Breast epithelium (tissue), 4 donors: Measurements from ENCODE around the gene TARBP1. TPM values are rescaled to one million over a fixed set of nuclear protein-coding genes. Genes with fewer than 3 reads are reported as not detected.
"Not testable (repeated sequence)": the region's sequence is repeated elsewhere in the genome, so short reads cannot be mapped to it uniquely, and the experiment has no call there.

Experiments
- DNase-seq, 2 donors: peaks; one replicate each; pipeline ENCODE4 v3.0.0-alpha.2; 2019; ENCODE audit warnings: low spot score in 2 of 2
- H3K27ac ChIP-seq, 2 donors: fragments of 200-600 bp; sonication (generic) in 1 of 2; one replicate each; pipeline ENCODE4 v1.5.1; 2016 to 2019; ENCODE audit warnings: mild to moderate bottlenecking in 1 of 2
- H3K27me3 ChIP-seq, 2 donors: fragments of 200-600 bp; sonication (generic) in 1 of 2; one replicate each; pipeline versions ENCODE4 v1.5.1 to v1.6.0; 2017 to 2019; ENCODE audit warnings: control low read depth in 1 of 2, mild to moderate bottlenecking in 1 of 2
- H3K36me3 ChIP-seq: fragments of 200-600 bp; one replicate; pipeline ENCODE4 v1.5.1; 2019
- H3K4me1 ChIP-seq, 2 donors: fragments of 200-600 bp; sonication (generic); one replicate each; pipeline ENCODE4 v1.5.1; 2016 to 2019; ENCODE audit warnings: control low read depth in 1 of 2
- H3K4me3 ChIP-seq, 3 donors: fragments of 200-600 bp; sonication (generic); 1 replicate in 2 of 3; 2 replicates in 1 of 3; pipeline ENCODE4 v1.5.1; 2016 to 2019; ENCODE audit warnings: mild to moderate bottlenecking in 3 of 3, moderate library complexity in 2 of 3
- H3K9me3 ChIP-seq, 2 donors: fragments of 200-600 bp; sonication (generic) in 1 of 2; one replicate each; pipeline ENCODE4 v1.5.1; 2016 to 2019; ENCODE audit warnings: control low read depth in 1 of 2
- POLR2A ChIP-seq: fragments of 450-650 bp; IDR thresholded peaks from one replicate; pipeline ENCODE4 v1.6.1; 2016; ENCODE audit warnings: antibody characterized with exemption, mild to moderate bottlenecking, moderate library complexity
- POLR2AphosphoS5 ChIP-seq, 3 donors: sonication (generic); formaldehyde crosslinking; IDR thresholded peaks; one replicate each; pipeline ENCODE4 v1.6.1; 2017; ENCODE audit warnings: antibody characterized with exemption in 3 of 3
- intact Hi-C: fragments of 100-400 bp; cut with DNase I; formaldehyde crosslinking; loops from one replicate; pipeline ENCODE4 v1.15.1; 2023; ENCODE audit warnings: low total_unique reads
- total RNA-seq, 3 donors: library from RNA; depleted of rRNA; stranded (reverse); fragments of >200 nt; gene quantifications; one replicate each; pipeline ENCODE4 v1.1.0, GENCODE V29; 2016
- TF ChIP-seq, protein P1 (sequence below), 3 donors: fragments of 450-650 bp; IDR thresholded peaks; one replicate each; pipeline ENCODE4 v1.5.1; 2016 to 2017; ENCODE audit warnings: antibody characterized with exemption in 3 of 3, mild to moderate bottlenecking in 3 of 3, moderate library complexity in 3 of 3

The TARBP1 gene
- total RNA-seq, 3 donors from 2014 or later, result 12.3 to 39.2 (median 32.1) TPM

DNA sequence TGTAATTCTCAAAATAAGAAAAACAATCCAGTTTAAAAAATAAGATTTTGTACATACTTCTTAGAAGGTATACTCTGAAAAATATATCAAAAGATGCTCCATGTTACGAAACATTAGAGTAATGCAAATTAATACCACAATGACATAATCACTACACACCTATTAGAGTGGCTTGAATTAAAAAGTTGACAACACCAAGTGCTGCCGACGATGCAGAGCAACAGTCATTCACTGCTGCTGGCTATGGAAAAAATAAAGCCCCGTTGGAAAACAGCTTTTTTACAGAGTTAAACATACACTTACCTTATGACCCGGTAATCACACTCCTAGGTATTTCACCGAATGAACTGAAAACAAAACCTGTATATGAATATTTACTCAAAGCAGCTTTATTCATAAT lies 90.9 kb downstream of the TARBP1 start:
- Histone ChIP-seq H3K4me3 (no peak overlapping the region), H3K9me3 (no peaks in the 10 kb centered on the region), H3K27ac (no peak overlapping the region), H3K27me3 (no peaks in the 10 kb centered on the region), H3K4me1 (no peaks in the 10 kb centered on the region), H3K36me3 (peaks cover 4% of the 10 kb centered on the region)
- DNase-seq, result no peak
- TF ChIP-seq, protein P1, sequence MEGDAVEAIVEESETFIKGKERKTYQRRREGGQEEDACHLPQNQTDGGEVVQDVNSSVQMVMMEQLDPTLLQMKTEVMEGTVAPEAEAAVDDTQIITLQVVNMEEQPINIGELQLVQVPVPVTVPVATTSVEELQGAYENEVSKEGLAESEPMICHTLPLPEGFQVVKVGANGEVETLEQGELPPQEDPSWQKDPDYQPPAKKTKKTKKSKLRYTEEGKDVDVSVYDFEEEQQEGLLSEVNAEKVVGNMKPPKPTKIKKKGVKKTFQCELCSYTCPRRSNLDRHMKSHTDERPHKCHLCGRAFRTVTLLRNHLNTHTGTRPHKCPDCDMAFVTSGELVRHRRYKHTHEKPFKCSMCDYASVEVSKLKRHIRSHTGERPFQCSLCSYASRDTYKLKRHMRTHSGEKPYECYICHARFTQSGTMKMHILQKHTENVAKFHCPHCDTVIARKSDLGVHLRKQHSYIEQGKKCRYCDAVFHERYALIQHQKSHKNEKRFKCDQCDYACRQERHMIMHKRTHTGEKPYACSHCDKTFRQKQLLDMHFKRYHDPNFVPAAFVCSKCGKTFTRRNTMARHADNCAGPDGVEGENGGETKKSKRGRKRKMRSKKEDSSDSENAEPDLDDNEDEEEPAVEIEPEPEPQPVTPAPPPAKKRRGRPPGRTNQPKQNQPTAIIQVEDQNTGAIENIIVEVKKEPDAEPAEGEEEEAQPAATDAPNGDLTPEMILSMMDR (IDR thresholded peaks at IDR 0.05), result no peak
- TF ChIP-seq POLR2AphosphoS5 (IDR thresholded peaks at IDR 0.05) (no peak), POLR2A (no peak)
- intact Hi-C loops, result no loop called here

DNA sequence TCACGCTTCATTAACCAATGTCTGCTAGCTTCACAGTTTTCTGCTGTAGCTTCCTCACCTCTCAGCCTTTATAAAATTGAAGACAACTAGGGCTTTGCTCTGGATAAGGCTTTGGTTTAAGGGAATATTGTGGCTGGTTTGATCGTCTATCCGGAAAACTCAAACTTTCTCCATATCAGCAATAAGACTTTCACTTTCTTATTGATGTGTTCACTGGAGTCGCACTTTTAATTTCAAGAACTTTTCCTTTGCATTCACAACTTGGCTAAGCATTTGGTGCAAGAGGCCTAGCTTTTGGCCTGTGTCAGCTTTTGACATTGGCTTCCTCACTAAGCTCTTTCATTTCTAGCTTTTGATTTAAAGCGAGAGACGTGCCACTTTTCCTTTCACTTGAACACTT lies 92.9 kb downstream of the TARBP1 start:
- no peaks in the 10 kb centered on the region for H3K36me3 ChIP-seq
- TF ChIP-seq, protein P1 (IDR thresholded peaks at IDR 0.05), result no peak
- TF ChIP-seq POLR2A, result no peak
- TF ChIP-seq POLR2AphosphoS5 (IDR thresholded peaks at IDR 0.05), result no peak
- no peaks in the 10 kb centered on the region for H3K4me1 ChIP-seq
- H3K27ac ChIP-seq, result no peak overlapping the region
- H3K27me3 ChIP-seq, result no peaks in the 10 kb centered on the region
- intact Hi-C loops, result no loop called here
- no peaks in the 10 kb centered on the region for H3K9me3 ChIP-seq
- DNase-seq, result no peak
- no peak overlapping the region for H3K4me3 ChIP-seq

DNA sequence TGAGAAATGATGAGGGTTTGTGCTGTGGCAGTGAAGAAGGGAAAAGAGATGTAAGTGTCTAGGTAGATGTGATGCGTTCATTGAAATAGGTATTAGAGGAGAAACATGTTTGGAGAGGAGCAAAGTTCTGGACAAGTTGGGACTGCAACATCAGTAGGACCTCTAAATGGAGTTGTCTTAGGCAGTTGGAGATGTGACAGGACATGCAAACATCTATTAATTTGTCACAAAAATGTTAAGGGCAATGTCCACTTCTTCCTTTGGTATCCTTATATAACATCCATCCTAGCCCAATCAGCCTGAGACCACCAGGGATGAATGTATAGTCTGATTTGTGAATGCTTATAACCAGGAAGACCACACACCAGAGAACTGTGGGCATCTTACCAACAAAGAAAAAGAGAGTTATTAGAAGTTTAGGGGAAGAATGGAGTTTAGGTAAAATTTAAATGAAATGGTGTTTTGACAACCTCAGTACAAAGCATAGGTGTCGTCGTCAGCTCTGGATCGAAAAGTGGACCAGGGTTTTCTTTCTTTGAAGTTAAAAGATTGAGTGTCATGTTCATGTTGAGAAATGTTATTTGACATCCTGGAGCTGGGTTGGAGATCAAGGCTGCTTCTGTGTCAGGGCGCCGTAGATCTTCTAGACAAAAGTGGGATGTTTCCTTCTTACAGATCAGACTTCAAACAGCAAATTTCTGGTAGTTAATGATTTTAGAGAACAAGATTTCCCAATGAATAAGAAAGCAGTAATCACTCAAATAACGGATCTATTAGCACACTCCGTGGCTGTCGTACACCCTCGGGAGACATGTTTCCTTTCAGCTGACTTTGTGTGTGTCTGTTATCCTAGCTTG lies 97.1 kb downstream of the TARBP1 start:
- Histone ChIP-seq H3K4me3 (no peak overlapping the region), H3K9me3 (no peaks in the 10 kb centered on the region), H3K27me3 (no peaks in the 10 kb centered on the region), H3K27ac (no peak overlapping the region), H3K4me1 (no peaks in the 10 kb centered on the region), H3K36me3 (peaks cover 4% of the 10 kb centered on the region)
- TF ChIP-seq POLR2AphosphoS5 (IDR thresholded peaks at IDR 0.05) (no peak), POLR2A (no peak)
- TF ChIP-seq, protein P1 (IDR thresholded peaks at IDR 0.05), result no peak
- intact Hi-C loops, result no loop called here
- DNase-seq, result no peak

DNA sequence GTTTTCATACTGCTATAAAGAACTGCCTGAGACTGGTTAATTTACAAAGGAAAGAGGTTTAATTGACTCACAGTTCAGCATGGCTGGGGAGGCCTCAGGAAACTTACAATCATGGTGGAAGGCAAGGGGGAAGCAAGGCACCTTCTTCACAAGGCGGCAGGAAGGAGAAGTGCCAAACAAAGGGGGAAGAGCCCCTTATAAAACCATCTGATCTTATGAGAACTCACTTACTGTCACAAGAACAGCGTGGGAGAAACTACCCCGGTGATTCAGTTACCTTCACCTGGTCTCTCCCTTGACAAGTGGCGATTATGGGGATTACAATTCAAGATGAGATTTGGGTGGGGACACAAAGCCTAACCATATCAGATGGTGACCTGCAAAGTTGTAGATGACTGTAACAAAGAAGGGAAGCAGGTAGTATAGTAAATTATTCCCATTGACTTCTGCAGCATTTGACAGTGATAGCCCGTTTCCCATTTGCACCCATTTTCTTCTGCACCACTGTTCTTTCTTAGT lies 99.3 kb downstream of the TARBP1 start:
- H3K9me3 ChIP-seq, H3K36me3 ChIP-seq, intact Hi-C loops, DNase-seq, H3K4me1 ChIP-seq, H3K4me3 ChIP-seq, H3K27ac ChIP-seq, H3K27me3 ChIP-seq: not testable (repeated sequence)

DNA sequence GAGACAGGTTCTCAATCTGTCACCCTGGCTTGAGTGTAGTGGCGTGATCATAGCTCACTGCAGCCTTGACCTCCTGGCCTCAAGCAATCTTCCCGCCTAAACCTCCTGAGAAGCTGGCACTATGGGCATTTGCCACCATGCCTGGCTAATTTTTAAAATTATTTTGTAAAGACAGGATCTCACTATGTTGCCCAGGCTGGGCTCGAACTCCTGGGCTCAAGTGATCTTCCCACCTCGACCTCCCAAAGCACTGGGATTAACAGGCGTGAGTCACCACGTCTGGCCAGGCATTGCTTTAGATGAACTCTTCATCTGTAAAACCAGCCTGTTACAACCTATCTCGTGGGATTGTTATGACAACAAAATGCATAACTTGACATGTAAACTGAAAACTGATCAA lies 103.3 kb downstream of the TARBP1 start:
- no peaks in the 10 kb centered on the region for H3K27me3 ChIP-seq
- H3K27ac ChIP-seq, result no peak overlapping the region
- DNase-seq, result no peak
- TF ChIP-seq, protein P1 (IDR thresholded peaks at IDR 0.05), result no peak
- TF ChIP-seq POLR2A (no peak), POLR2AphosphoS5 (IDR thresholded peaks at IDR 0.05) (no peak)
- H3K4me1 ChIP-seq, result peaks cover 0 to 8% of the 10 kb centered on the region in 2 donors
- H3K9me3 ChIP-seq, result no peaks in the 10 kb centered on the region
- intact Hi-C loops, result no loop called here
- peaks cover 4% of the 10 kb centered on the region for H3K36me3 ChIP-seq
- no peak overlapping the region for H3K4me3 ChIP-seq
